Subcutaneous abdominal adipose tissue (tissue), 5 donors: ENCODE measurements around the gene CLASP1.

ENCODE experiments used
- H3K27ac ChIP-seq: one replicate; pipeline ENCODE4 v1.7.0; 2013; ENCODE audit warnings: low read depth, mild to moderate bottlenecking, inconsistent platforms, low read length, moderate library complexity
- H3K27me3 ChIP-seq, 5 donors: one replicate each; pipeline ENCODE4 v1.7.0; 2013; ENCODE audit warnings: low read length in 5 of 5, inconsistent platforms in 1 of 5; ENCODE audit not compliant: control insufficient read depth in 5 of 5, insufficient read depth in 4 of 5
- H3K36me3 ChIP-seq, 5 donors: one replicate each; pipeline ENCODE4 v1.7.0; 2013; ENCODE audit warnings: low read length in 5 of 5; ENCODE audit not compliant: control insufficient read depth in 5 of 5, insufficient read depth in 5 of 5
- H3K4me1 ChIP-seq, 5 donors: one replicate each; pipeline ENCODE4 v1.7.0; 2013; ENCODE audit warnings: low read length in 5 of 5, mild to moderate bottlenecking in 3 of 5, moderate library complexity in 1 of 5; ENCODE audit not compliant: control insufficient read depth in 5 of 5, insufficient read depth in 5 of 5
- H3K4me3 ChIP-seq, 5 donors: one replicate each; pipeline ENCODE4 v1.7.0; 2013; ENCODE audit warnings: low read length in 5 of 5, low read depth in 1 of 5
- H3K9ac ChIP-seq, 5 donors: one replicate each; pipeline ENCODE4 v1.7.0; 2013; ENCODE audit warnings: low read length in 5 of 5, mild to moderate bottlenecking in 4 of 5, moderate library complexity in 3 of 5
- H3K9me3 ChIP-seq, 5 donors: one replicate each; pipeline ENCODE4 v1.7.0; 2013; ENCODE audit warnings: low read length in 5 of 5; ENCODE audit not compliant: control insufficient read depth in 5 of 5
- donor health status: healthy.
- donor health status: healthy.
- donor health status: healthy.
- donor health status: healthy.
- donor health status: healthy.

Gene CLASP1

GRCh38 chr2:121588357-121588756, 60.9 kb downstream of the CLASP1 start:
- Histone ChIP-seq H3K27ac (no peak overlapping the region), H3K36me3 (peaks cover 0 to 6% (median 4%) of the 10 kb centered on the region in 5 donors), H3K4me3 (no peak overlapping the region)

GRCh38 chr2:121587131-121587530, 62.1 kb downstream of the CLASP1 start:
- no peak overlapping the region for H3K27ac ChIP-seq
- no peaks in the 10 kb centered on the region for H3K4me1 ChIP-seq

More at GRCh38 chr2:121588357-121588756, 60.9 kb downstream of the CLASP1 start:
- no peak overlapping the region for H3K9ac ChIP-seq
- H3K9me3 ChIP-seq: no peaks in the 10 kb centered on the region
- H3K4me1 ChIP-seq: no peaks in the 10 kb centered on the region
- H3K27me3 ChIP-seq: no peaks in the 10 kb centered on the region

GRCh38 chr2:121584741-121585140, 64.5 kb downstream of the CLASP1 start:
- Histone ChIP-seq H3K9ac (no peak overlapping the region), H3K27ac (no peak overlapping the region), H3K4me3 (no peak overlapping the region), H3K4me1 (no peaks in the 10 kb centered on the region), H3K9me3 (no peaks in the 10 kb centered on the region), H3K36me3 (peaks cover 0 to 6% (median 4%) of the 10 kb centered on the region in 5 donors), H3K27me3 (no peaks in the 10 kb centered on the region)

More at GRCh38 chr2:121587131-121587530, 62.1 kb downstream of the CLASP1 start:
- H3K36me3 ChIP-seq: peaks cover 0 to 6% (median 4%) of the 10 kb centered on the region in 5 donors
- H3K9me3 ChIP-seq: no peaks in the 10 kb centered on the region
- H3K27me3 ChIP-seq: no peaks in the 10 kb centered on the region
- no peak overlapping the region for H3K4me3 ChIP-seq
- H3K9ac ChIP-seq: no peak overlapping the region

DNA sequence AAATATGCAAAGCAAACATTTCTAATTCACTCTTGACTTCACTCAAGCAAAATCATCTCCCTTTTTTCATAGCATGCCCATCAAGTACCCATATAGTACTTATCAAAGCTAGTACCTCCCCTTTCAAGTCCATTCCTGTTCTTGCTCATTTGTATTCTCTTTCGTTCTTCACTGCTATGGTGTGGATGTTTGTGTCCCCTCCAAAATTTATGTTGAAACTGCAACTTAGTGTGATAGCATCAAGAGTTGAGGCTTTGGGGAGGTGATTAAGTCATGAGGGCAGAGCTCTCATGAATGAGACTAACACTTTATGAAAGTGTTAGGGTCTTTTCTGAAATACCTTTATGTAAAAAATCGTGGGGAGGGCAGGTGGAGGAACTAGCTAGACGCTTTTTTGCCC, 65.7 kb downstream of the CLASP1 start:
- H3K9me3 ChIP-seq: no peaks in the 10 kb centered on the region
- no peak overlapping the region for H3K4me3 ChIP-seq

DNA sequence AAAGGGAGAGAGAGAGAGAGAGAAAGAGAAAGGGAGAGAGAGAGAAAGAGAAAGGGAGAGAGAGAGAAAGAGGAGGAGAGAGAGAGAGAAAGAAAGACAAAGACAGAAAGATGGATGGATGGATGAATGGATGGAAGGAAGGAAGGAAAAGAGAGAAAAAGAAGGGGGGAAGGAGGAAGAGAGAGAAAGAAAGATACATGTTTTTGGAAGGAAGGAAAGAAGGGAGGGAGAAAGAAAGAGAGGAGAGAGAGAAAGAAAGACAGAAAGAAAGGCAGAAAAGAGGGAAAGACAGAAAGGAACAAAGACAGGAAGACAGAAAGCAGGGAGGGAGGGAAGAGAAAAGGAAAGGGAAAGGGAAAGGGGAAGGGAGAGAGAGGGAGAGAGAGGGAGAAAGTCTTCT, 67.0 kb downstream of the CLASP1 start:
- H3K27ac ChIP-seq: no peak overlapping the region

More for the DNA sequence above, 65.7 kb downstream of the CLASP1 start:
- Histone ChIP-seq H3K9ac (no peak overlapping the region), H3K27me3 (no peaks in the 10 kb centered on the region), H3K27ac (no peak overlapping the region), H3K36me3 (peaks cover 0 to 2% (median 0%) of the 10 kb centered on the region in 5 donors), H3K4me1 (no peaks in the 10 kb centered on the region)

DNA sequence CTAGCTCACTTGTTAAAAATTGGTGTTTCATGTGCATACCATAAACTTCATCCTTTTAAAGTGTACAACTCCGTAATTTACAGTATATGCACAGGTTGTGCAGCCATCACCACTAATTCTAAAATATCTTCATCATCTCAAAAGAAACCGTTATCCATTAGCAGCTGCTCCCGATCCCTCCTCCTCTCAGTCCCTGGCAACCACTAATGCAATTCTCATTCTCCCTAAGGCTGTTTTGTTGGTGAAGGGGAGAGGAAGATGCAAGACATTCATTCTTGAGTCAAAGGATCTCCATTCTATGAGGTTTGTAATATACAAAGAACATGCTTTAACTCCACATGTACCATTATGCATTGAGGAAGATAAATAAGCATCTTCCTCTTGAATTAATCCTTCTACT, 70.0 kb downstream of the CLASP1 start:
- H3K4me1 ChIP-seq: peaks cover 0 to 3% (median 0%) of the 10 kb centered on the region in 5 donors
- H3K27me3 ChIP-seq: no peaks in the 10 kb centered on the region
- H3K9me3 ChIP-seq: no peaks in the 10 kb centered on the region
- H3K9ac ChIP-seq: no peak overlapping the region
- no peak overlapping the region for H3K27ac ChIP-seq
- no peak overlapping the region for H3K4me3 ChIP-seq
- H3K36me3 ChIP-seq: no peaks in the 10 kb centered on the region

More for the DNA sequence above, 67.0 kb downstream of the CLASP1 start:
- Histone ChIP-seq H3K4me3 (no peak overlapping the region), H3K9me3 (no peaks in the 10 kb centered on the region), H3K36me3 (no peaks in the 10 kb centered on the region), H3K9ac (peak overlapping the region in 1 of 5 donors; percentile 20), H3K27me3 (no peaks in the 10 kb centered on the region), H3K4me1 (peaks cover 0 to 3% (median 0%) of the 10 kb centered on the region in 5 donors)

DNA sequence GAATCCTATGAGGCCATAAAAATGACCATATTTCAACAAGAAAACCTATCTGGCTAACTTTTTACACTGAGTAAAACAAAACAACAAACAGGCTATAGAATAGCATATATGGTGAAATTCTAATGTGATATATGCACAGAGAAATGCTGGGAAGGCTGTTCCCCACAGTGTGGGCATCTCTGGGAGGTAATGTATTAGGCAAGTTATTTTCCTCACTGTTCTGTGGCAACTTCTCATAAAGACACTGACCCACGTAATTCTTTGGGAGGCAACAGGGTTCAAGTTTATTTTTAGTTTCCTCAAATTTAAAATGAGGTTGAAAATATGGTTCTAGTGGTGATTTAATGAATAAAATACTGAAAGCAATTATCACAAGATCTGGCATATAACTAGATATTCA, 71.9 kb downstream of the CLASP1 start:
- Histone ChIP-seq H3K4me3 (no peak overlapping the region), H3K27ac (no peak overlapping the region), H3K27me3 (no peaks in the 10 kb centered on the region), H3K36me3 (no peaks in the 10 kb centered on the region), H3K9ac (no peak overlapping the region), H3K4me1 (peaks cover 0 to 3% (median 0%) of the 10 kb centered on the region in 5 donors), H3K9me3 (no peaks in the 10 kb centered on the region)

DNA sequence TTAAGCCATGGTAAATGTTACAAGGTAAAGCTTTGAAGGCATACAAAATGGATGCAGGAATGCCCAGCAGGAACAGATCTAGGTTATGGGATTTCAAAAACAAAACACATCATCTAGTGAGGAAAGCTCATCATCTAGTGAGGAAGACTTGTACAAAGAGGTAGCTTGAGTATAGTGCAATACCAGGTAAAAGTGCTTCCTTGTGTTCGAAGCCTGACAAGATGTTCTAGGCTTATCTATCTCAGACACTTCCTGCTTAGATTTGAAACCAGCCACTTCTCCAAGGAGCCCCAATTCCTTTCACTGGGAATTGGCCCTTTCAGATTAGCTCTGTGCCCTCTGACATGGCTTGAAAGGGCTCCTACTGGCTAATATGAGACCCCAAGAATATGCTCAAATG, 73.0 kb downstream of the CLASP1 start:
- peaks cover 0 to 5% (median 0%) of the 10 kb centered on the region in 5 donors for H3K4me1 ChIP-seq
- H3K27me3 ChIP-seq: no peaks in the 10 kb centered on the region
- no peak overlapping the region for H3K27ac ChIP-seq
- H3K4me3 ChIP-seq: no peak overlapping the region
- no peaks in the 10 kb centered on the region for H3K9me3 ChIP-seq
- no peaks in the 10 kb centered on the region for H3K36me3 ChIP-seq
- no peak overlapping the region for H3K9ac ChIP-seq

GRCh38 chr2:121575800-121576199, 73.5 kb downstream of the CLASP1 start:
- H3K36me3 ChIP-seq: no peaks in the 10 kb centered on the region
- H3K27ac ChIP-seq: no peak overlapping the region
- no peak overlapping the region for H3K4me3 ChIP-seq
- H3K9me3 ChIP-seq: no peaks in the 10 kb centered on the region
- H3K9ac ChIP-seq: no peak overlapping the region
- peaks cover 0 to 7% (median 0%) of the 10 kb centered on the region in 5 donors for H3K4me1 ChIP-seq
- H3K27me3 ChIP-seq: no peaks in the 10 kb centered on the region

DNA sequence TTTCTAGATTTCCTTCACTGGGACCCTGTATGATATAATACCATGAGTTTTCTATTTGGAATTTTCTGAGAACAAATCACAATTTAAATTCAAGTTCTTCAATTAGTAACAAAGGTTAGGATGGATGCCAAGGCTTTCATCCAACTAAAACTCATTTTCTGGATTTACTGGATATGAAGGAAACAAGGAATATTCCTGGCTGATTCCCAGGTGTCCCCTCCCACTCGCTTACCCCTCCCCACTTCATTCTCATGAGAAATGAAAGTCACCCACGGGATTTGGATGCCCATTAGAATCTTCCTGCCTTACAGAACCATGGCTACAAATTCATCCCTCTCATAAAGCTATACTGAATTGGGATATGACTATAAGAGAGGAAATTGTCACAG, 78.6 kb downstream of the CLASP1 start:
- no peaks in the 10 kb centered on the region for H3K9me3 ChIP-seq
- H3K27me3 ChIP-seq: no peaks in the 10 kb centered on the region
- H3K36me3 ChIP-seq: no peaks in the 10 kb centered on the region
- no peak overlapping the region for H3K9ac ChIP-seq
- no peak overlapping the region for H3K27ac ChIP-seq
- no peak overlapping the region for H3K4me3 ChIP-seq
- H3K4me1 ChIP-seq: peaks cover 0 to 14% (median 10%) of the 10 kb centered on the region in 5 donors
